SK-N-SH (cell line): ENCODE results near the gene IKBKE. TPM values are rescaled to one million over a fixed set of nuclear protein-coding genes. Genes with fewer than 3 reads are reported as not detected.

Source experiments
- CTCF ChIA-PET: fragments of 300-600, 350-600 bp; formaldehyde crosslinking; extraction: SDS; loops from one replicate; lab custom pipeline; 2021; lab: Yijun Ruan, JAX
- POLR2A ChIA-PET: fragments of 350-600 bp; sonication (Branson Sonifier 250); formaldehyde crosslinking; extraction: SDS; loops from one replicate; lab custom pipeline; 2020; ENCODE audit warnings: antibody characterized with exemption, inconsistent platforms; lab: Yijun Ruan, JAX
- DNase-seq: peaks from one replicate; pipeline ENCODE4 v3.0.0; 2012
- H2AFZ ChIP-seq: fragments of 200-600 bp; sonication (generic); 2 replicates; pipeline ENCODE4 v1.8.1; 2016; ENCODE audit warnings: antibody characterized with exemption, mild to moderate bottlenecking, low read depth
- H3F3A ChIP-seq: fragments of 200-600 bp; sonication (generic); replicated peaks from 2 replicates; pipeline ENCODE3; 2016; ENCODE audit warnings: antibody characterized with exemption, mild to moderate bottlenecking; ENCODE audit not compliant: insufficient read depth
- H3K27ac ChIP-seq, 2 experiments: fragments of 200-500 bp in 1 of 2; fragments of 200-600 bp in 1 of 2; sonication (Bioruptor generic) in 1 of 2; sonication (generic), shearing (Covaris generic) in 1 of 2; 2 replicates each; pipeline versions ENCODE4 v1.5.1 to v1.6.1; 2014 to 2016; ENCODE audit warnings: low read depth in 2 of 2, inconsistent platforms in 1 of 2, low read length in 1 of 2, mild to moderate bottlenecking in 1 of 2, mixed read lengths in 1 of 2
- H3K27me3 ChIP-seq: fragments of 200-600 bp; sonication (generic), shearing (Covaris generic); 2 replicates; pipeline ENCODE4 v1.6.1; 2016; ENCODE audit warnings: mixed run types; ENCODE audit not compliant: insufficient read depth
- H3K36me3 ChIP-seq, 2 experiments: fragments of 200-500 bp in 1 of 2; fragments of 200-600 bp in 1 of 2; sonication (Bioruptor generic) in 1 of 2; sonication (generic) in 1 of 2; replicated peaks in 1 of 2; 2 replicates each; pipeline versions ENCODE3 to v1.5.1; 2014 to 2016; ENCODE audit warnings: low read length in 1 of 2, mild to moderate bottlenecking in 1 of 2; ENCODE audit not compliant: insufficient read depth in 2 of 2, control insufficient read depth in 1 of 2
- H3K4me1 ChIP-seq, 2 experiments: fragments of 200-500 bp in 1 of 2; fragments of 200-600 bp in 1 of 2; sonication (Bioruptor generic) in 1 of 2; sonication (generic), shearing (Covaris generic) in 1 of 2; 2 replicates each; pipeline versions ENCODE4 v1.5.1 to v1.6.1; 2014 to 2016; ENCODE audit warnings: low read depth in 1 of 2, low read length in 1 of 2, mixed run types in 1 of 2; ENCODE audit not compliant: insufficient read depth in 2 of 2, control insufficient read depth in 1 of 2
- H3K4me2 ChIP-seq: fragments of 200-600 bp; sonication (generic), shearing (Covaris generic); 2 replicates; pipeline ENCODE4 v1.6.1; 2017; ENCODE audit warnings: mixed run types
- H3K4me3 ChIP-seq, 2 experiments: fragments of 200-500 bp in 1 of 2; fragments of 200-600 bp in 1 of 2; sonication (Bioruptor generic) in 1 of 2; sonication (generic), shearing (Covaris generic) in 1 of 2; 2 replicates each; pipeline versions ENCODE4 v1.5.1 to v1.8.1; 2014 to 2016; ENCODE audit warnings: low read depth in 2 of 2, inconsistent platforms in 1 of 2, low read length in 1 of 2, mild to moderate bottlenecking in 1 of 2, mixed read lengths in 1 of 2, moderate library complexity in 1 of 2
- H3K79me2 ChIP-seq: fragments of 200-600 bp; sonication (generic); 2 replicates; pipeline ENCODE4 v1.8.1; 2017; ENCODE audit warnings: mild to moderate bottlenecking; ENCODE audit not compliant: insufficient read depth
- H3K9ac ChIP-seq: fragments of 200-600 bp; sonication (generic); 2 replicates; pipeline ENCODE4 v1.6.1; 2017; ENCODE audit warnings: mixed run types
- H3K9me2 ChIP-seq: fragments of 200-600 bp; sonication (generic); 2 replicates; pipeline ENCODE4 v1.6.1; 2017; ENCODE audit warnings: mixed run types
- H3K9me3 ChIP-seq: fragments of 200-600 bp; sonication (generic); 2 replicates; pipeline ENCODE4 v1.6.1; 2017; ENCODE audit warnings: mixed run types, mild to moderate bottlenecking, moderate library complexity
- H4K20me1 ChIP-seq: fragments of 200-600 bp; sonication (generic); 2 replicates; pipeline ENCODE4 v1.6.1; 2017; ENCODE audit warnings: mild to moderate bottlenecking, mixed run types; ENCODE audit not compliant: insufficient read depth
- CTCF ChIP-seq: fragments of 200-600 bp; sonication (generic); IDR thresholded peaks from 2 replicates; pipeline ENCODE4 v1.6.1; 2017; ENCODE audit warnings: antibody characterized with exemption, mild to moderate bottlenecking, moderate library complexity
- ELF1 ChIP-seq: IDR thresholded peaks from 2 replicates; pipeline ENCODE4 v1.4.0; 2012
- EZH2phosphoT487 ChIP-seq: fragments of 200-600 bp; sonication (generic); IDR thresholded peaks from 2 replicates; pipeline ENCODE4 v1.6.1; 2017; ENCODE audit warnings: low read depth, mixed run types, mild to moderate bottlenecking, antibody characterized with exemption, moderate library complexity, borderline replicate concordance
- JUND ChIP-seq: IDR thresholded peaks from 2 replicates; pipeline ENCODE4 v1.4.0; 2012
- MEF2A ChIP-seq: IDR thresholded peaks from 2 replicates; pipeline ENCODE4 v1.4.0; 2012; ENCODE audit warnings: low read depth, borderline replicate concordance
- PBX3 ChIP-seq: IDR thresholded peaks from 2 replicates; pipeline ENCODE4; 2012
- RAD21 ChIP-seq: IDR thresholded peaks from 2 replicates; pipeline ENCODE4 v1.6.1; 2012; ENCODE audit warnings: mild to moderate bottlenecking, low read length
- RCOR1 ChIP-seq: fragments of 150-350 bp; IDR thresholded peaks from 2 replicates; pipeline ENCODE4 v1.6.1; 2017; ENCODE audit warnings: antibody characterized with exemption, low read length
- RFX5 ChIP-seq: IDR thresholded peaks from 2 replicates; pipeline ENCODE4 v1.6.1; 2012; ENCODE audit warnings: mild to moderate bottlenecking, improper control_type of control experiment, low read length
- RXRA ChIP-seq: IDR thresholded peaks from 2 replicates; pipeline ENCODE4 v1.4.0; 2012; ENCODE audit warnings: low read depth, mild to moderate bottlenecking, borderline replicate concordance
- SMC3 ChIP-seq: IDR thresholded peaks from 2 replicates; pipeline ENCODE4 v1.6.1; 2012; ENCODE audit warnings: low read depth, low read length, improper control_type of control experiment
- TAF1 ChIP-seq: IDR thresholded peaks from 2 replicates; pipeline ENCODE4 v1.6.1; 2012; ENCODE audit warnings: low read depth, mild to moderate bottlenecking, low read length, moderate library complexity, borderline replicate concordance
- USF2 ChIP-seq: fragments of 150-350 bp; IDR thresholded peaks from 2 replicates; pipeline ENCODE4 v1.6.1; 2017; ENCODE audit warnings: antibody characterized with exemption, low read length, low read depth, borderline replicate concordance
- YY1 ChIP-seq: IDR thresholded peaks from 2 replicates; pipeline ENCODE4 v1.4.0; 2012; ENCODE audit warnings: low read depth, mild to moderate bottlenecking
- WGBS: methylation state at CpG from one replicate; pipeline ENCODE4 v1.1.6; 2017; ENCODE audit warnings: low lambda C conversion rate; 5-methylcytosine and 5-hydroxymethylcytosine counted together
- polyA plus RNA-seq, 3 experiments: library from polyadenylated mRNA; depleted of rRNA; stranded (reverse); fragments of >200 nt; gene quantifications; 2 replicates each; pipeline ENCODE4 v1.2.3, GENCODE V29; 2012

The IKBKE gene
- polyA plus RNA-seq, 1 of the 3 experiments (the other 2 are of a cell fraction): 14.5 TPM

GRCh38 chr1:206504363-206504713, 34.1 kb downstream of the IKBKE start:
- Histone ChIP-seq H3K9me3 (no peaks in the 10 kb centered on the region), H3K9me2 (no peaks in the 10 kb centered on the region), H3K36me3 (no peaks in the 10 kb centered on the region), H3K9ac (no peak overlapping the region), H3K4me1 (peaks cover 16 to 22% of the 10 kb centered on the region in 2 experiments; a peak in 3 of 4 replicates), H3K27ac (peak overlapping the region in 1 of 2 experiments; percentile 82; a peak in 2 of 4 replicates), H2AFZ (no peak overlapping the region), H4K20me1 (no peaks in the 10 kb centered on the region), H3K4me3 (peak overlapping the region in 1 of 2 experiments; percentile 20; a peak in 1 of 4 replicates), H3K4me2 (peak overlapping the region; percentile 65), H3F3A (peaks cover 28% of the 10 kb centered on the region), H3K79me2 (no peaks in the 10 kb centered on the region), H3K27me3 (no peaks in the 10 kb centered on the region)
- DNase-seq: no peak
- ChIA-PET POLR2A (no interaction called here), CTCF (interaction anchor here (2.0 to 5.2 kb wide), 3 partner anchors 14 to 80 kb away, joined by 15 to 26 read pairs (median 26); no protein-coding TSS in a partner anchor)
- TF ChIP-seq USF2 (no peak), ELF1 (0 out of 2 replicates have a peak, but pooled peaks have one; percentile 1), JUND (no peak), EZH2phosphoT487 (no peak), PBX3 (peak; percentile 48; the same call in 1 of the 2 replicates), CTCF (no peak), RXRA (no peak), RCOR1 (no peak), TAF1 (no peak), RFX5 (no peak), MEF2A (no peak)
- WGBS: 8% methylated on average over 3 of the region's 3 CpGs

- WGBS: 51% methylated on average over 9 of the region's 10 CpGs
- TF ChIP-seq RAD21 (peak; percentile 57), YY1 (no peak), CTCF (peak; percentile 61), SMC3 (peak; percentile 19; the same call in 1 of the 2 replicates)
- DNase-seq: peak; percentile 51
- Histone ChIP-seq H3K9me2 (no peaks in the 10 kb centered on the region), H3K9ac (no peak overlapping the region), H3K4me2 (no peak overlapping the region), H3K79me2 (no peaks in the 10 kb centered on the region), H3K36me3 (no peaks in the 10 kb centered on the region), H3K9me3 (no peaks in the 10 kb centered on the region), H3K4me3 (no peak overlapping the region; a peak in 1 of 4 replicates), H2AFZ (no peak overlapping the region), H3F3A (peaks cover 27% of the 10 kb centered on the region), H4K20me1 (no peaks in the 10 kb centered on the region), H3K4me1 (peaks cover 16 to 21% of the 10 kb centered on the region in 2 experiments; a peak in 3 of 4 replicates), H3K27ac (no peak overlapping the region), H3K27me3 (no peaks in the 10 kb centered on the region)
- CTCF ChIA-PET: interaction anchor here (0.8 to 4.6 kb wide), 16 partner anchors 9 to 128 kb away, joined by 3 to 30 read pairs (median 6); no protein-coding TSS in a partner anchor
- POLR2A ChIA-PET: no interaction called here
Measured at GRCh38 chr1:206505702-206506355, 35.6 kb downstream of the IKBKE start.
